B cell (primary cell): ENCODE measurements around the gene HES5.

Source experiments
- CTCF ChIP-seq: fragments of 200-600 bp; IDR thresholded peaks from one replicate; pipeline ENCODE4 v1.8.0; 2022; ENCODE audit warnings: antibody characterized with exemption, mild to moderate bottlenecking
- EZH2 ChIP-seq: IDR thresholded peaks from 2 replicates; pipeline ENCODE4 v1.6.1; 2012; ENCODE audit warnings: borderline replicate concordance, low read depth, mild to moderate bottlenecking, moderate library complexity, low read length; ENCODE audit not compliant: insufficient read depth, poor library complexity, severe bottlenecking

GRCh38 chr1:2488688-2489087, 41.4 kb downstream of the HES5 start:
- no peak for TF ChIP-seq CTCF
- TF ChIP-seq EZH2: no peak
